DOHH2 (cell line): Measurements from ENCODE around the gene SRBD1.

Source experiments
- EZH2phosphoT487 ChIP-seq: fragments of 200-600 bp; sonication (generic); IDR thresholded peaks from 2 replicates; pipeline ENCODE4 v1.6.1; 2017; ENCODE audit warnings: borderline replicate concordance, mild to moderate bottlenecking, antibody characterized with exemption, low read length, moderate library complexity, mixed read lengths
- TF ChIP-seq, protein P1 (sequence below): fragments of 200-600 bp; sonication (generic); IDR thresholded peaks from one replicate; pipeline ENCODE4 v1.5.1; 2014; ENCODE audit warnings: antibody characterized with exemption, mild to moderate bottlenecking, low read depth, low read length; ENCODE audit not compliant: poor library complexity, severe bottlenecking

DNA sequence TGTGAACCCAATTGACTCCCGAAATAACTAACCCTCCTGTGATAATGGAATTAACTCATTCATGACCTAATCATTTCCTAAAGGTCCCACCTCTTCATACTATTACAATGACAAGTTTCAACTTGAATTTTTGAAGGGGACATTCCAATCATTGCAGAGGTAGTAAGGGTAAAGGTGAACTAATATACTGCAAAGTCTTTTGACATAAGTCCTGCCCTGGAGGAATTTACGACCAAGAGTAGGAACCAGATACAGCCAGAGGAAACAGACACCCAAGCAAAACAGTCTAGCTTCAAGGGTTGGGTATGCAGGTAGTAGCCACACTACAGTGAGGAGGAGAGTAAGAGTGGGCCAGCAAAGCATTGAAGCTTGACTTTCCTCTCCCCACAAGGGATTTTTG lies 1.2 kb upstream of the SRBD1 start:
- TF ChIP-seq, protein P1, sequence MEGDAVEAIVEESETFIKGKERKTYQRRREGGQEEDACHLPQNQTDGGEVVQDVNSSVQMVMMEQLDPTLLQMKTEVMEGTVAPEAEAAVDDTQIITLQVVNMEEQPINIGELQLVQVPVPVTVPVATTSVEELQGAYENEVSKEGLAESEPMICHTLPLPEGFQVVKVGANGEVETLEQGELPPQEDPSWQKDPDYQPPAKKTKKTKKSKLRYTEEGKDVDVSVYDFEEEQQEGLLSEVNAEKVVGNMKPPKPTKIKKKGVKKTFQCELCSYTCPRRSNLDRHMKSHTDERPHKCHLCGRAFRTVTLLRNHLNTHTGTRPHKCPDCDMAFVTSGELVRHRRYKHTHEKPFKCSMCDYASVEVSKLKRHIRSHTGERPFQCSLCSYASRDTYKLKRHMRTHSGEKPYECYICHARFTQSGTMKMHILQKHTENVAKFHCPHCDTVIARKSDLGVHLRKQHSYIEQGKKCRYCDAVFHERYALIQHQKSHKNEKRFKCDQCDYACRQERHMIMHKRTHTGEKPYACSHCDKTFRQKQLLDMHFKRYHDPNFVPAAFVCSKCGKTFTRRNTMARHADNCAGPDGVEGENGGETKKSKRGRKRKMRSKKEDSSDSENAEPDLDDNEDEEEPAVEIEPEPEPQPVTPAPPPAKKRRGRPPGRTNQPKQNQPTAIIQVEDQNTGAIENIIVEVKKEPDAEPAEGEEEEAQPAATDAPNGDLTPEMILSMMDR, result no peak
- TF ChIP-seq EZH2phosphoT487, result no peak
